Loucy (cell line): ENCODE measurements around the gene ASTN2.

ENCODE experiments used
- H2AFZ ChIP-seq: fragments of 200-600 bp; sonication (generic); 2 replicates; pipeline ENCODE4 v1.6.0; 2016; ENCODE audit warnings: antibody characterized with exemption, mild to moderate bottlenecking, low read length, moderate library complexity
- H3F3A ChIP-seq: fragments of 200-600 bp; 2 replicates; pipeline ENCODE4 v1.6.0; 2016; ENCODE audit warnings: antibody characterized with exemption, low read depth, mild to moderate bottlenecking
- H3K27me3 ChIP-seq: fragments of 200-600 bp; sonication (generic); 2 replicates; pipeline ENCODE4 v1.6.1; 2014; ENCODE audit warnings: low read length, mild to moderate bottlenecking; ENCODE audit not compliant: insufficient read depth, poor library complexity, severe bottlenecking
- H3K36me3 ChIP-seq: fragments of 200-600 bp; sonication (generic); 2 replicates; pipeline ENCODE4 v1.6.1; 2016; ENCODE audit warnings: low read length; ENCODE audit not compliant: insufficient read depth
- H3K4me1 ChIP-seq: fragments of 200-600 bp; sonication (generic); 2 replicates; pipeline ENCODE4 v1.5.1; 2014; ENCODE audit warnings: low read length, mild to moderate bottlenecking; ENCODE audit not compliant: insufficient read depth, poor library complexity, severe bottlenecking
- H3K4me2 ChIP-seq: fragments of 200-600 bp; sonication (generic); 2 replicates; pipeline ENCODE4 v1.6.0; 2014; ENCODE audit warnings: antibody characterized with exemption, low read length, low read depth, mild to moderate bottlenecking; ENCODE audit not compliant: poor library complexity, severe bottlenecking
- H3K4me3 ChIP-seq: fragments of 200-600 bp; sonication (generic); 2 replicates; pipeline ENCODE4 v1.5.1; 2014; ENCODE audit warnings: low read length, mild to moderate bottlenecking, mixed read lengths; ENCODE audit not compliant: poor library complexity, severe bottlenecking
- H3K79me2 ChIP-seq: fragments of 200-600 bp; sonication (generic); 2 replicates; pipeline ENCODE4 v1.6.1; 2014; ENCODE audit warnings: low read length; ENCODE audit not compliant: insufficient read depth
- H3K9ac ChIP-seq: fragments of 200-600 bp; sonication (generic); 2 replicates; pipeline ENCODE4 v1.6.0; 2014; ENCODE audit warnings: mild to moderate bottlenecking, low read depth, low read length, moderate library complexity; ENCODE audit not compliant: poor library complexity, severe bottlenecking
- H3K9me2 ChIP-seq: fragments of 200-600 bp; sonication (generic); replicated peaks from 2 replicates; pipeline ENCODE4 v1.6.1; 2016; ENCODE audit warnings: low read depth, low read length, mixed read lengths
- H3K9me3 ChIP-seq: fragments of 200-600 bp; sonication (generic); 2 replicates; pipeline ENCODE4 v1.6.1; 2014; ENCODE audit warnings: mild to moderate bottlenecking, antibody characterized with exemption, low read length, low read depth; ENCODE audit not compliant: insufficient read depth
- H4K20me1 ChIP-seq: fragments of 200-600 bp; sonication (generic); 2 replicates; pipeline ENCODE4 v1.6.0; 2014; ENCODE audit warnings: antibody characterized with exemption, low read length, mild to moderate bottlenecking; ENCODE audit not compliant: insufficient read depth, poor library complexity, severe bottlenecking
- EZH2phosphoT487 ChIP-seq: fragments of 200-600 bp; IDR thresholded peaks from 2 replicates; pipeline ENCODE4 v1.6.1; 2018; ENCODE audit warnings: antibody characterized with exemption, mild to moderate bottlenecking, moderate library complexity, borderline replicate concordance
- TF ChIP-seq, protein P1 (sequence below): fragments of 200-600 bp; sonication (generic); conservative IDR thresholded peaks from 2 replicates; pipeline ENCODE4 v1.5.1; 2014; ENCODE audit warnings: mild to moderate bottlenecking, antibody characterized with exemption, low read length

The ASTN2 gene

DNA sequence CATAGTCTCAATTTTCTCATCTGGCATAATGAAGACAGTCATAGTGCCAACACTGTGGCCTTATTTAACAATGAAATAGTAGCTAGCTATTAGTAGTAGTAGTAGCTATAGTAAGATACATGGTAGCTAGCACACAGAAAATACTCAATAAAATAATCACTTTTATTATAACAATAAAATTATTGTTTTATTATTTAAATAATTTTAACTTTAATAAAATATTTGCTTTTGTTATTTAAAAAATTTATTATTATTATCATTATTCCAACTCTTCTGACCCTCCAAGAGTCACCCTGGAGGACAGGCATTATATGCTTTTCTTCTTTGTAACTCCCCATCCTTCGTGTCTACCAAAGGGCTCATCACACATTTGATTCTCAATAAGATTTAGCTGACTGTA lies 475.7 kb downstream of the ASTN2 start:
- Histone ChIP-seq H3K36me3 (no peaks in the 10 kb centered on the region), H3K9me2 (no peaks in the 10 kb centered on the region), H3K79me2 (no peaks in the 10 kb centered on the region), H3K4me2 (no peak overlapping the region), H3K9ac (no peak overlapping the region), H3K9me3 (no peaks in the 10 kb centered on the region), H3F3A (no peaks in the 10 kb centered on the region), H2AFZ (no peak overlapping the region), H3K4me1 (no peaks in the 10 kb centered on the region), H3K27me3 (no peaks in the 10 kb centered on the region), H3K4me3 (no peak overlapping the region), H4K20me1 (no peaks in the 10 kb centered on the region)
- TF ChIP-seq, protein P1, sequence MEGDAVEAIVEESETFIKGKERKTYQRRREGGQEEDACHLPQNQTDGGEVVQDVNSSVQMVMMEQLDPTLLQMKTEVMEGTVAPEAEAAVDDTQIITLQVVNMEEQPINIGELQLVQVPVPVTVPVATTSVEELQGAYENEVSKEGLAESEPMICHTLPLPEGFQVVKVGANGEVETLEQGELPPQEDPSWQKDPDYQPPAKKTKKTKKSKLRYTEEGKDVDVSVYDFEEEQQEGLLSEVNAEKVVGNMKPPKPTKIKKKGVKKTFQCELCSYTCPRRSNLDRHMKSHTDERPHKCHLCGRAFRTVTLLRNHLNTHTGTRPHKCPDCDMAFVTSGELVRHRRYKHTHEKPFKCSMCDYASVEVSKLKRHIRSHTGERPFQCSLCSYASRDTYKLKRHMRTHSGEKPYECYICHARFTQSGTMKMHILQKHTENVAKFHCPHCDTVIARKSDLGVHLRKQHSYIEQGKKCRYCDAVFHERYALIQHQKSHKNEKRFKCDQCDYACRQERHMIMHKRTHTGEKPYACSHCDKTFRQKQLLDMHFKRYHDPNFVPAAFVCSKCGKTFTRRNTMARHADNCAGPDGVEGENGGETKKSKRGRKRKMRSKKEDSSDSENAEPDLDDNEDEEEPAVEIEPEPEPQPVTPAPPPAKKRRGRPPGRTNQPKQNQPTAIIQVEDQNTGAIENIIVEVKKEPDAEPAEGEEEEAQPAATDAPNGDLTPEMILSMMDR: no peak
- TF ChIP-seq EZH2phosphoT487: no peak

DNA sequence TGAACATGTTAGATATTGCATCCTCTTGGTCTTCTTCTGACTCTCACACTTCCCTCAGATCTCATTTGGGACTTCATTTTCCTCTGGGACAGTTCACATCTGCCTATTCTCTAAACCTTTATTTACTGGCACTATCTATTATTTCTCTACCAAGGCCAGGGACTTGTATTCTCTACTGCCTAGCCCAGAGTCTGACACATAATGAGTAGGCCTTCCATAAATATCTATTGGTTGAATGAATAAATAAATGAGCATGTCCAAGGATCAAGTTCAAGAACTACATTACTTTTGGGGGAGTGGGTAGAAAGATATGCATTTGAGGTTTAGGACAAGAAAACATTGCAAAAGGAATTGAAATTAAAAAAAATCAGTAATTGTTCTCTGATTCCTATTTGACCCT lies 477.5 kb downstream of the ASTN2 start:
- Histone ChIP-seq H3F3A (no peaks in the 10 kb centered on the region), H3K79me2 (no peaks in the 10 kb centered on the region), H3K4me1 (no peaks in the 10 kb centered on the region), H3K9me2 (no peaks in the 10 kb centered on the region), H4K20me1 (no peaks in the 10 kb centered on the region), H3K9me3 (no peaks in the 10 kb centered on the region), H3K9ac (no peak overlapping the region), H2AFZ (no peak overlapping the region), H3K4me3 (no peak overlapping the region), H3K4me2 (no peak overlapping the region), H3K36me3 (no peaks in the 10 kb centered on the region), H3K27me3 (no peaks in the 10 kb centered on the region)
- TF ChIP-seq, protein P1: no peak
- no peak for TF ChIP-seq EZH2phosphoT487

DNA sequence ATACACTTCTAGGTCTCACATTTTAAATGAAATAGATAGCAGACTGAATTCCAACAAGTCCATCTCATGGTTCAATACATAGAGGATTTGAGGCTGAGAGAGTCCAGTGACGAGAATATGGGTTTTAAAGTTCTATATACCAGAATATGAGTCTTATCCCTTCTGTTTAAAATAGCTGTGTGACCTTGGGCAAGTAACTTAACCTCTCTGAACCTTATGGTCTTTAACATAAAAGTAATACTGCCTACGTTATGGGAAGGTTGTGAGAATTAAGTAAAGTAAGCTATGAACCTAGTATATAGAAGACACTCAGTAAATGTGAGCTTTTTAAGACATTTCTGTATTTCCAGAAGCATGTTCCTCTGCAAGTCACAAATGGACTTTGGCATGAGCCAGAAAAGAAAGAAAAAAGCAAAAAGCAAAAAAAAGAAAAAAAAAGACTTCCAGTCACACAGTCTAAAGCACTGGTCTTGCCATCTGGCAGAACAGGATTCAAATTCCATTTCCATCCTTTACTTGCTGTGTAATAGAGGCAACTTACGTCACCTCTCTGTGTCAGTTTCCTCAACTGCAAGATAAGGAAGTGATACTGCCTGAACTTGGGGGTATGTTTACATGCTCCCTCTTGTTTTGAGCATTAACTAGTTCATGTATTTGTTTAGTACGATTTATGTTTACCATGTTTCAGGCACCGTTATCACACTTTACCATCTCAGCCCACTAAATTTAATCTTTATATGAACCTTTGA lies 479.5 kb downstream of the ASTN2 start:
- TF ChIP-seq EZH2phosphoT487: no peak
- TF ChIP-seq, protein P1: no peak
- Histone ChIP-seq H3K9me2 (no peaks in the 10 kb centered on the region), H3K27me3 (no peaks in the 10 kb centered on the region), H2AFZ (no peak overlapping the region), H3K4me1 (no peaks in the 10 kb centered on the region), H3F3A (no peaks in the 10 kb centered on the region), H3K4me3 (no peak overlapping the region), H3K36me3 (no peaks in the 10 kb centered on the region), H3K79me2 (no peaks in the 10 kb centered on the region), H3K9me3 (no peaks in the 10 kb centered on the region), H3K9ac (no peak overlapping the region), H3K4me2 (no peak overlapping the region), H4K20me1 (no peaks in the 10 kb centered on the region)
